MG63 (cell line): ENCODE data around the gene CEND1. TPM values are rescaled to one million over a fixed set of nuclear protein-coding genes. Genes with fewer than 3 reads are reported as not detected.

Experiments used
- DNase-seq: peaks from one replicate; pipeline ENCODE4 v3.0.0-alpha.2; 2020
- H3K27me3 ChIP-seq: fragments of 250-450 bp; sonication (Bioruptor Pico); 2 replicates; pipeline ENCODE4 v1.5.1; 2020; ENCODE audit warnings: mild to moderate bottlenecking, moderate library complexity
- H3K36me3 ChIP-seq: fragments of 250-450 bp; sonication (Bioruptor Pico); 2 replicates; pipeline ENCODE4 v1.5.1; 2020; ENCODE audit warnings: mild to moderate bottlenecking, moderate library complexity
- H3K4me3 ChIP-seq: fragments of 250-450 bp; sonication (Bioruptor Pico); 2 replicates; pipeline ENCODE4 v1.5.1; 2020; ENCODE audit warnings: mild to moderate bottlenecking, moderate library complexity
- H3K9me3 ChIP-seq: fragments of 250-450 bp; sonication (Bioruptor Pico); 2 replicates; pipeline ENCODE4 v1.5.1; 2020; ENCODE audit warnings: mild to moderate bottlenecking, moderate library complexity
- total RNA-seq: library from RNA; depleted of rRNA; stranded (reverse); fragments of >200 nt; shearing (Covaris generic); gene quantifications from 2 replicates; pipeline ENCODE4 v1.2.3, GENCODE V29; 2014; ENCODE audit warnings: low replicate concordance

The CEND1 gene
- total RNA-seq, 1 experiment from 2014 or later = not detected

DNA sequence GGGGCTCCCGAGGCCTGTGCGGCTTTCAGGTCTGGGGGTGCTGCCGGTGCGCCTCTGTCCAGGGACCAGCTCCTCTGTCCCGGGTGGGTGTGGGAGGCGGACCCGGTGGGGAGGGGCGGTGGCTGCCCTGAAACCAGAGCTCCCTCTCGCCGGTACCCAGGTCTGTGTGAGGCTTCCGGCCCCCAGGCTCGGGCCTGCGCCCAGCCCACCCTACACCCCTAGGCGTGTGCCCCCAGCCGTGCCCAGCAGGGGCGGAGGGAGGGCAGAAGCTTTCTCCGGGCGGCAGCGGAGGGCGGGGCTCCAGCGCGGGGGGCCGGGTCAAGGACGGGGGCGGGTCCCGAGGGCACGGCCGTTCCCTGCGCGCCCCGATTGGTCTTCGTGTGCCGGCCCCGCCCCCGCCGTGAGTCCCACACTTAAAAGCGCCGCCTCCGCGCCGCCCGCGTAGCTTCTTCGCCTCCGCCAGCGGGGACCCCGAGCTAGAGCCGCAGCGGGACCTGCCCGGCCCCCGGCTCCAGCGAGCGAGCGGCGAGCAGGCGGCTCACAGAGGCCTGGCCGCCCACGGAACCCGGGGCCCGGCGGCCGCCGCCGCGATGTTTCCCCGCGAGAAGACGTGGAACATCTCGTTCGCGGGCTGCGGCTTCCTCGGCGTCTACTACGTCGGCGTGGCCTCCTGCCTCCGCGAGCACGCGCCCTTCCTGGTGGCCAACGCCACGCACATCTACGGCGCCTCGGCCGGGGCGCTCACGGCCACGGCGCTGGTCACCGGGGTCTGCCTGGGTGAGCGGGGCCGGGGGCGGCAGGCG lies 29.4 kb upstream of the CEND1 start:
- H3K36me3 ChIP-seq = peaks cover 28% of the 10 kb centered on the region
- H3K27me3 ChIP-seq = no peaks in the 10 kb centered on the region
- peak overlapping the region; percentile 57 for H3K4me3 ChIP-seq
- peak; percentile 88 for DNase-seq
- H3K9me3 ChIP-seq = no peaks in the 10 kb centered on the region

DNA sequence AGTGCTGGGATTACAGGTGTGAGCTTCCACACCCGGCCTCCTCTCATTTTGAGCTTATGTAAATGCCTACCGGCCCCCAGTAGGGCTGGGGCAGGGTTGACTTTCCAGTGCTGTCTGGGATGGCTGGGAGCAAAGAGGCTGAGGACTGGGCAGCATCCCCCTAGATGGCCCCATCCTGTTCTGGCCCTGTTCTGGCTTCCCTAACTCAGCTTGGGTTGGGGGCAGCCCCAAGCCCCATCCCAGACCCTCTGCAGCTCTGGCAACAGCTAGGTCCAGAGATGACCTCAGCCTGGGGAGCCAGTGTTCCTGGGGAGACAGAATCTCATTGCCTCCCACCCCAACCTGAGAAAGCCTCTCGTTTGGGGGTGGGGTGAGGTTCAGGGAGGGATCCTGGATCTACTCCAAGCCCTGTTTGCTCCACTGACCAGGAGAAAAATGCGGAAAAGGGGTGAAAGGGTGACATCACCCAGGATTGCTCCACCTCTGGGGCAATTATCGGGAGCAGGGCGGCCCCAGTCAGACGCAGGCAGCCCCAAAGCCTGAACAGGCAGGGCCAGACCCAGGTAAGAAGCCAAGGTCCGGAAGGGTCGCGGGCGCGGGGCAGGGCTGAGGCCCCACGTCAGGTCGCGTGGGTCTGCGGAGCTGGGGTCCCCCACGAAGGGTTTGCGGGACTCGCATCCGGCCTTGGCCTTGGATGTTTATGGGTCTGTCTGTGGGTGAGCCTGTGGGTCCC lies 28.7 kb upstream of the CEND1 start, which contains the start of gene PNPLA2:
TSS of gene PNPLA2 (plus strand) at position 519 of the 733 bp plus-strand sequence. CDS start 805 bp downstream, outside the sequence.
- DNase-seq = no peak
- H3K27me3 ChIP-seq = no peaks in the 10 kb centered on the region
- H3K36me3 ChIP-seq = peaks cover 29% of the 10 kb centered on the region
- H3K4me3 ChIP-seq = peak within 1 kb of the TSS; percentile 57
- H3K9me3 ChIP-seq = no peaks in the 10 kb centered on the region

DNA sequence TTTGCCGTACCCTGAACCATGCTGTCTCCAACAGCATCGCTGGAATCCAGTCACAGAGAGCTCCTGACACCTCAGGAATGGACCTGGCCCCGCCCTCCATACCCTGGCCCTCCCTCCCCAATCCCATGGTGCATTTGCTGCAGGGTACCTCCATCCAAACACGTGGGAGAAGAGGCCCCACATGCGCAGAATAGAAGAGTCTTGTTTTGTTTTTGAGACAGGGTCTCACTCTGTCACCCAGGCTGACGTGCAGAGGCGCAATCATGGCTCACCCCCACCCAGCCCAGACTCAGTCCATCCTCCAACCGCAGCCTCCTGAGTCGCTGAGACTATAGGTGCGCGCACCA lies 26.5 kb upstream of the CEND1 start:
- no peak for DNase-seq
- Histone ChIP-seq H3K27me3 (no peaks in the 10 kb centered on the region), H3K4me3 (no peak overlapping the region), H3K9me3 (no peaks in the 10 kb centered on the region), H3K36me3 (peaks cover 41% of the 10 kb centered on the region)

DNA sequence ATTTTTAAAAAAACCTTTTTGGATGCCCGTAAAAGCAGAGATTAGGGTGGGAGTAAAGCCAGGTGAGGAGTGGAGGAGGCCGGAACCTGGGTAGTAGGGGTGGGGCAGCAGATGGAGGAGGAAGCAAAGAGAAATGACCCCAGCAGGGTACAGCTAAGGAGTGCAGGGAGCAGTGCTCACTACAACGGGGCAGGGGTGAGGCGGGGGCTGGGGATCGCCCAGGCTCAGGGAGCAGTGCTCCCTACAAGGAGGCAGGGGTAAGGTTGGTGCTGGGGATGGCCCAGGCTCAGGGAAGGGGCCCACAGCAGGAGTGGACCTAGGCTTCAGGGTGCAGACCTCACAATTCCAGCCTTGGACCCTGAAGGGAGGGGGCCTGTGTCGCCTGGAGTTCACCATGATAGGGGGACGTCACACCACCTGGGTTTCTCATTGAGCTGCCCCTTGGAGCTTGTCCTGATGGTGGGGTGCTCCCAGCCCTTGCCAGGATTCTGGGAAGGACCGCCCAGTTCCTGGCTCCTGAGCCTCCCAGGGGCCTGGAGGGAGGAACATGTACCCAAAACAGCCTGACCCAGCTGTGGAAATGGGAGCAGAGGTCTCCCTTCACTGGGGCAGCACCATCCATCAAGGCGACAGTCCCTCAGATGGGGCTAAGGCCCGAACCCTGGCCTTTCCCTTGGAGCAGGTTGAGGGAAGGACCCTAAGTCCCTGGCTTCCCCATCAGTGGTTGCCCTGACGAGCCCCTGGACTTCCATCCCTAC lies 26.0 kb upstream of the CEND1 start:
- no peaks in the 10 kb centered on the region for H3K27me3 ChIP-seq
- no peak for DNase-seq
- H3K9me3 ChIP-seq = no peaks in the 10 kb centered on the region
- no peak overlapping the region for H3K4me3 ChIP-seq
- peaks cover 46% of the 10 kb centered on the region for H3K36me3 ChIP-seq

DNA sequence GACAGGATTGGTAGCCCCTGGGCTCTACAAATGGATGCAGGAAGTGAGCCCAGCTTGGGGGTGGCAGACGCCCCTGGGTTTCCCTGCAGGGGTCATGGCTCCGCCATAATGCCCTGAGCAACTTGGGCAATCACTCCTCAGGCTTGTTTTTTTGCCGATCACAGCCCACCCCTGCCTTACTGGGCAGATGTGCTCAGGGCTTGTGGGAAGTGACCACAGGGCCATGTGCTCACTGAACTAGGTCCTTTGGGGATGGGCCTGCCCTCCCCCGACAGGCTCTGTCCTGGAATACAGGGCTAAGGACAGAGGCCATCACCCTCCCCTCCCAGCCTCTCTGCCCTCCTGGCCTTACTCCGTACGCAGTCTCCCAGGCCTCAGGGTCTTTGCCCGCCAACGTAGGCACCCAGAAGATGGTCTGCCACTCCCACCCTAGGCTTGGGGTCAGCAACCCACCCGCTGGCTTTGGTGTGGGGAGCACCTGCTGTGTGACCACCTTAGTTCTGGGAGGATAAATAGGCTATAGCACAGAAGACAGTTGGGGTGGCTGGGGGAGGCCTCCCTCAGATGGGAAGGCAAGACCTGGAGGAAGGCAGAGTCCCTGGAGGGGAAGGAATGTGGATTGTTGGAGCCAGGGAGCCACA lies 23.7 kb upstream of the CEND1 start:
- H3K36me3 ChIP-seq = peaks cover 59% of the 10 kb centered on the region
- no peaks in the 10 kb centered on the region for H3K27me3 ChIP-seq
- no peak for DNase-seq
- no peaks in the 10 kb centered on the region for H3K9me3 ChIP-seq
- no peak overlapping the region for H3K4me3 ChIP-seq

DNA sequence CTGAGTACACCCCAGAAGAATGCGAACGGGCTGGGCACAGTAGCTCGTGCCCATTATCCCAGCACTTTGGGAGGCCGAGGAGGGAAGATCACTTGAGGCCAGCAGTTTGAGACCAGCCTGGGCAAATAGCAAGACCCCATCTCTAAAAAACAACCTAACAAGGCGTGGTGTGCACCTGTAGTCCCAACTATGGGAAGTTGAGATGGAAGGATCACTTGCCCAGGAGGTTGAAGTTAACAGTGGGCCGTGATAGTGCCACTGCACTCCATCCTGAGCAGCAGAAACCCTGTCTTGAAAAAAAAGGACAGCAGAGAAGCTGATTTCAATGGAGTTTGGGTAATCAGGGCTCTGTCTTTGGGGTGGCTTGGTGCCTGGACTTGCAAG lies 23.2 kb upstream of the CEND1 start:
- Histone ChIP-seq H3K27me3 (no peaks in the 10 kb centered on the region), H3K36me3 (peaks cover 59% of the 10 kb centered on the region), H3K4me3 (no peak overlapping the region), H3K9me3 (no peaks in the 10 kb centered on the region)
- DNase-seq = no peak

DNA sequence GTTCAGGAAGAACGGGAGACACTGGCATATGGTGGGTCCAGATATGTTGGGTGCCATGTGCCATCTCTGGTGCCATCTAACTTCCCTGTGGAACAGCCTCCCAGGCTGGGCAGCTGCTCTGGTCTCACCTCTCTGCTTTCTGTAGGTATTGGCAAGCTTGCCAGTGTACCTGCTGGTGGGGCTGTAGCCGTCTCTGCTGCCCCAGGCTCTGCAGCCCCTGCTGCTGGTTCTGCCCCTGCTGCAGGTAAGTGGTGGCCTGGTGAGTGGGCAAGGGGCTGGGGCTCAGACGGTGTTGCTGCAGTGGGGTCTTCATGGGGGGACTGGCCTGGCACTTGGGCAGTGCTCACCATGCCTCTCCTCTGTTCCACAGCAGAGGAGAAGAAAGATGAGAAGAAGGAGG lies 22.5 kb upstream of the CEND1 start:
- Histone ChIP-seq H3K9me3 (no peaks in the 10 kb centered on the region), H3K36me3 (peaks cover 59% of the 10 kb centered on the region), H3K27me3 (no peaks in the 10 kb centered on the region), H3K4me3 (no peak overlapping the region)
- DNase-seq = no peak

DNA sequence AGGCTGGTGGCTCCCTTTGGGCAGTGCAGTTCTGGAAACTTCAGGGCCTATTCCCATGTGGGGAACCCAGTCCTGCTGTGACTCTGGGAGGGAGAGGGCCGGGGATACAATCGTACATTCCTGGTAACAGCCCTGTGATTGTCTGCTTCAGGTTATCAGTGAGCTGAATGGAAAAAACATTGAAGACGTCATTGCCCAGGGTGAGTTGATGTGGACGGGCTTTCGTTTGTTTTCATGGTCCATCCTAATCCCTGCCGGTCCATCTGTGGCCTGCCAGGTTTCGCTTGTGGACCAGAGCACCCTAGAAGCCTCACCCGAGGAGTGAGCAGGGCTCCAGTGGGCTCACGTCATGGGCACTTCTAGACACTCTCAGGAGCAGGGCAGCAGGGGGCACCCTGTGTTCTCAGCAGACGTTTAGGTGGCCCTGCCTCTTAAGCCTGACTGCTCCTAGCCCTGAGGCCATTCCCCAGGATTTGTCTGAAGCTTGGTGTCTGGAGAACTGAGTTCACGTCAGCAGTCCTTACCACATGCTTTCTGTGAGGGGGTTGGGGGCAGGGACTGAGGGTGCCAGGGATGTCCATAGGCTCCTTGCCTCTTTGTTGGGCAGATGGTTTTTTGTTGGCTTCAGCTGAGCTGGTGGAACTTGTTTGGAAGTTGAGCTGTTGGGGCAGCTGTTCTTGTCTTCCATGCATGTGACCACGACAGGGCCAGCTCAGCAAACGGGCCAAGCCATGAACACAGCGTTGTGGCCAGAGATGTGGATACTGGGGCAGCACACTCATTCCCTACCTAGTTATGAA lies 21.8 kb upstream of the CEND1 start:
- Histone ChIP-seq H3K9me3 (no peaks in the 10 kb centered on the region), H3K4me3 (peak overlapping the region; percentile 82), H3K36me3 (peaks cover 59% of the 10 kb centered on the region), H3K27me3 (no peaks in the 10 kb centered on the region)
- DNase-seq = no peak

DNA sequence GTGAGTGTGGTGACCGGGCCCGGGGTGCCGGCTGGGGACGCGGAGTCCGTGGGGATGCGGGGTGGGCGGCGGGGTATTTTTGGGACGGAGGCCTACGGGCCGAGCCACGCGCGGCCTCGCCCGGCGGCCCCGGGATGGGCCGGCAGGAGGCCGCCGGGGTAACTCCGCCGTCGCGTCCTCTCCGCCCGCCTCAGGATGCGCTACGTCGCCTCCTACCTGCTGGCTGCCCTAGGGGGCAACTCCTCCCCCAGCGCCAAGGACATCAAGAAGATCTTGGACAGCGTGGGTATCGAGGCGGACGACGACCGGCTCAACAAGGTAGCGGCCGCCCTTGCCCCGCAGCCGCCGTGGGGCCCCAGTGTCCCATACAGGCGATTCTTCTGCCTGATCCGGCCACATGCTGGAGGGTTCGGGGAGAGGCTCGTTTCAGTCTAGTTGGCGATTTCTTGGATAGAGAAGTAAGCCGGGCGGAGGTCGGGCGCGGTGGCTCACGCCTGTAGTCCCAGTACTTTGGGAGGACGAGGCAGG lies 20.2 kb upstream of the CEND1 start:
- Histone ChIP-seq H3K27me3 (no peaks in the 10 kb centered on the region), H3K36me3 (peaks cover 59% of the 10 kb centered on the region), H3K4me3 (peak overlapping the region; percentile 82), H3K9me3 (no peaks in the 10 kb centered on the region)
- DNase-seq = no peak

DNA sequence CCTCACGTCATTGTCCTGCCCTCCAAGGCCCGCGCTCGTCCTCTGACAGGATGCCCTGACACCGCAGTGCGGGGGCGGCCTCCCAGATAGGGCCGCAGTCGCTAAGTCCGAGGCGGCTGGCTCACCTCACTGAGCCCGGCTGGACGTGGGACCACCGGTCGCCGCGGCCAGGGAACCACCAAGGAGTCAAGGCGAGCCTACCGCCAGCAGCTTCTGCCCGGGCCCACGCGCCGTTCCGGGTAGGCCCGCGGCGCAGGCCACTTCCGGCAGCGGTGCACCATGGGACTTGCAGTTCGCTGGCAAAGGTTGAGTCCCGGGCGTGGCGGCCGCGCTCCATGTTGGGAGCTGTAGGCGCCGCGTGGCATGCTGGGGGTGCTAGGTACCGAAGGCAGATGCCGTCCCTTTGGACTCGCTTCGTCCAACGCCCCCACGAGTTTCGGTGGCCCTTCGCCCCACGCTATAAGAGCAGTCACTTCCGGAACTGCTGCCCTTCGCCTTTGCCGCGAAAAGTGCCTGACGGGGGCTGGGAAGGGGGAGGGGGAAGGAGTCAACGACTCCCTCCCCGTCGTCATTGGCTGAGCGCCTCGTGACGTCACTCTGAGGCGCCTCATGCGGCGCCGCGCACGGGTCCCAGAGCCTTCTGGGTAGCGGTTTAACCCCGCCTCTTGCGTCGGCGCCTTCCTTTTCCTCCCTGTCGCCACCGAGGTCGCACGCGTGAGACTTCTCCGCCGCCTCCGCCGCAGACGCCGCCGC lies 19.6 kb upstream of the CEND1 start, which contains the start of gene RPLP2:
TSS of gene RPLP2 (plus strand) at position 681 of the 753 bp plus-strand sequence. CDS start 268 bp downstream, outside the sequence.
- Histone ChIP-seq H3K4me3 (peak within 1 kb of the TSS; percentile 82), H3K36me3 (peaks cover 53% of the 10 kb centered on the region), H3K9me3 (no peaks in the 10 kb centered on the region), H3K27me3 (no peaks in the 10 kb centered on the region)
- DNase-seq = peak; percentile 98

DNA sequence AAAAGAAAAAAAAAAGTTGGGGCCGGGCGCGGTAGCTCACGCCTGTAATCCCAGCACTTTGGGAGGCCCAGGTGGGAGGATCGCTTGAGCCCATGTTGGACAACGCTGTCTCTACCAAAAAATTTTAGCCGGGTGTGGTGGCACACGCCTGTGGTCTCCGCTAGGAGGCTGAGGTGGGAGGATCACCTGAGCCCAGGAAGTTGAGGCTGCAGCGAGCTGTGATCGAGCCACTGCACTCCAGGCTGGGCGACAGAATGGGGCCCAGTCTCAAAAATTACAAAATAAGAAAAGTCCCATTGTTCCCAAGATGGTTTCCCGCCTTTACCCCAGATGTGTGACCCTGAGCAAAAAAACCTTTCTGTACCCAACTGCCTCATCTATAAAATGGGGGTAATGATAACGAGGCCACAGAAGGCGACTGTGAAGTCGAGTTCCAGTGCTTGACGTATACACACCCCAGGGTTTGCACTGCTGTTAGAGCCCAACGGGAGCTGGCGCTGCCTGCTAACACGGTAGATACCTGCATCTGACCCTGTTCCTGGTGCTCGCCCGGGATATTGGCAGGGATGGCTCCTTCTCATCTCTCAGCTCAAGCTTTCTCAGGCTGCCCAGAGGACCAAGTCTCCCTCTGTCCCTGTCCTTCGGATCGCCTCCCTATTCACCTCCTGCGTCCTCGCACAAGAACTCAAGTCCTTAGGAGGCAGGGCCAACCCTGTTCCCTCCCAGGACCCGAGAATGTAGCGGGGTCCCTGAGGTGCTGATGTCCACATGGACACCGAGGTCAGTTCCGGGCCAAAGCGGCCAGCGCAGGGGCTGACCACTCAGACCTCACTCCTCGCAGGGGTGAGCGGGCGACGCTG lies 18.8 kb upstream of the CEND1 start:
- Histone ChIP-seq H3K9me3 (no peaks in the 10 kb centered on the region), H3K4me3 (peak overlapping the region; percentile 82), H3K27me3 (no peaks in the 10 kb centered on the region), H3K36me3 (peaks cover 49% of the 10 kb centered on the region)
- DNase-seq = peak; percentile 86

DNA sequence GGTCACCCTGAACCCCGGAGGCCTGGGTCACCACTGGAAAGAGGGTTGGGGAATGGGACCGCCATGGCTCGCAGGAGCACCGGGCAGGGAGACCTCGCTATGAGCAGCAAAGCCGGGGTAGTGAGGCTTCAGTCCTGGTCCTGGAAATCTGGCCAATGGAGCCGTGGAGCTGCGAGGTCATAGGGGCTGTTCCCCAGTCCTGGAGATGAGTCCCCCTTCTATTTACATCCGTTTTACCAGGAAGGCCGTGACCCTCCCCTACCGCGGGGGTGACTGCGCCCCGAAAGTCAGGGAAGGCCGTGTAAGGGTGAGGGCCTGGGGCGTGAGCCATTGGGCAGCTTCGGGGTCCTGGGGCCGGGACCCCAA lies 14.7 kb upstream of the CEND1 start:
- DNase-seq = no peak
- Histone ChIP-seq H3K4me3 (peak overlapping the region; percentile 56), H3K36me3 (peaks cover 35% of the 10 kb centered on the region), H3K9me3 (no peaks in the 10 kb centered on the region), H3K27me3 (no peaks in the 10 kb centered on the region)

DNA sequence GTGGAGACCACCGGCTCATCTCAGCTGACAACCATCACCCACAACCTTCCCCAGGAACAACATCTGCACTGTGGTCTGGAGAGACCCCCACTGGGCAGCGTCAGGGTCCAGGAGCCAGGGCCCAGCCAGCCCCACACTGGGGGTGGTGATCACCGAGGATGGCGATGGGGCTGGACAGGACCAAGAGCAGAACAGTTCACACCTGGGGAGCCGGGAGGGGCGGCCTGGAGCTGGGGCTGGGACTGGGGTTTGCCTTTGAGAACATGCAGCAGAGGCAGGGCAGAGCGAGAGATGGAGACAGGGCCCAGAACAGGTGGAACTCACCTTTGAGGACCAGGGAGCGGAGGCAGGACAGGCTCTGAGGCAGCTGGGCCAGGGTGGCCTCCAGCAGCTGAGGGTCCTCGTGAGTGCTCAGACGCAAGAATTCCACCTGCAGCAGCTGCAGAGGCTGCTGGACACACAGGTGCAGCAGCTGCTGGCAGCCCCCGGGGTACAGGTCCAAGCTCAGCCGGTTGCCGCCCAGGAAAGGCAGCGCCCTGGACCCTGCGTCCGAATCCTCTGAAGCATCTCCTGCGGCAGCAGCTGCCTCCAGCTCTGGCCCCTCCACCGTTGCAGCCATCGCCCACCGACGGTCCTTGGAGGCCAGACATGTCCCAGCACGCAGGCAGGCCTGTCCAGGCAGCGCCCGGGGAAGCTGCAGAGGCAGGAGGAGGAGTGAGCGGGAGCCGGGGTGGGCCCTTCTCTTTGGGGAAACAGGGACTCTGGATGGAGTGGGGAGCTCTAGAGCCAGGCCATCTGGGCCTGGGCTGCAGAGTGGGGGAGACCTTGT lies 14.1 kb upstream of the CEND1 start:
- Histone ChIP-seq H3K36me3 (peaks cover 39% of the 10 kb centered on the region), H3K27me3 (no peaks in the 10 kb centered on the region), H3K4me3 (peak overlapping the region; percentile 56), H3K9me3 (no peaks in the 10 kb centered on the region)
- no peak for DNase-seq

DNA sequence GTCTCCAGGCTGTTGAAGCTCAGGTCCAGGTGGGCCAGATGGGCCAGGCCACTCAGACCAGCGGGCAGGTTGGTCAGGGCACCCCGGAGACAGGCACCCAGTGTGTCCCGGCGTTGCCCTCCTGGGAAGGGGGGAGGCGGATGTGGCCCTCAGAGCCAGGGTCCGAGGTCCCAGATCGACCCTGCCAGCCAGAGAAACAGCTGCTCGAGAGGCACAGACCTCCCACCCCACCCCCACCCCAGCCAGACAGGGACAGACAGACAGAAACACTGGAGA lies 13.5 kb upstream of the CEND1 start:
- H3K27me3 ChIP-seq = no peaks in the 10 kb centered on the region
- no peak overlapping the region for H3K4me3 ChIP-seq
- DNase-seq = no peak
- H3K9me3 ChIP-seq = no peaks in the 10 kb centered on the region
- peaks cover 36% of the 10 kb centered on the region for H3K36me3 ChIP-seq
